PC-9 (cell line): Measurements from ENCODE around the gene LSM3. TPM values are rescaled to one million over a fixed set of nuclear protein-coding genes. Genes with fewer than 3 reads are reported as not detected.

Experiments
- BruUV-seq: library from RNA; stranded (reverse); fragments of 400-500 nt; replicated peaks from 2 replicates; lab custom pipeline; 2021; lab: Mats Ljungman, UMichigan
- CTCF ChIA-PET: fragments of 300-600 bp; sonication (Branson Sonifier 250); formaldehyde crosslinking; loops from one replicate; lab custom pipeline; 2022; ENCODE audit warnings: antibody characterized with exemption; lab: Charles Lee
- POLR2A ChIA-PET: fragments of 300-600 bp; sonication (Branson Sonifier 250); formaldehyde crosslinking; loops from one replicate; lab custom pipeline; 2022; ENCODE audit warnings: antibody characterized with exemption; ENCODE audit not compliant: unreplicated experiment; lab: Charles Lee
- DNase-seq, 2 experiments: peaks; one replicate each; pipeline versions ENCODE4 v3.0.0 to v3.0.0-alpha.2; 2015 to 2022; ENCODE audit warnings: mixed read lengths in 1 of 2
- H2AFZ ChIP-seq: fragments of 200-600 bp; sonication (generic); 2 replicates; pipeline ENCODE4 v1.8.1; 2017; ENCODE audit warnings: antibody characterized with exemption
- H3F3A ChIP-seq: fragments of 200-600 bp; sonication (generic); 2 replicates; pipeline ENCODE4 v1.8.1; 2017; ENCODE audit warnings: antibody characterized with exemption, mild to moderate bottlenecking, low read depth; ENCODE audit not compliant: insufficient read depth
- H3K27ac ChIP-seq: fragments of 200-600 bp; sonication (generic); 2 replicates; pipeline ENCODE4 v1.6.1; 2016; ENCODE audit warnings: mixed run types
- H3K27me3 ChIP-seq: fragments of 200-600 bp; sonication (generic); 2 replicates; pipeline ENCODE4 v1.6.1; 2016; ENCODE audit warnings: low read depth, mixed run types; ENCODE audit not compliant: insufficient read depth
- H3K36me3 ChIP-seq: fragments of 200-600 bp; sonication (generic); 2 replicates; pipeline ENCODE4 v1.6.1; 2016; ENCODE audit warnings: low read depth, mixed run types
- H3K4me1 ChIP-seq: fragments of 200-600 bp; sonication (generic); replicated peaks from 2 replicates; pipeline ENCODE4 v1.6.1; 2016; ENCODE audit warnings: mixed run types; ENCODE audit not compliant: insufficient read depth
- H3K4me2 ChIP-seq: fragments of 200-600 bp; sonication (generic); 2 replicates; pipeline ENCODE4 v1.6.1; 2017; ENCODE audit warnings: mixed run types
- H3K4me3 ChIP-seq: fragments of 200-600 bp; sonication (generic); 2 replicates; pipeline ENCODE4 v1.6.1; 2016; ENCODE audit warnings: mixed run types
- H3K79me2 ChIP-seq: fragments of 200-600 bp; sonication (generic); 2 replicates; pipeline ENCODE4 v1.6.1; 2017; ENCODE audit warnings: low read depth, mixed run types
- H3K9me2 ChIP-seq: fragments of 200-600 bp; sonication (generic); 2 replicates; pipeline ENCODE4 v1.8.1; 2017; ENCODE audit warnings: mild to moderate bottlenecking; ENCODE audit not compliant: insufficient read depth
- H3K9me3 ChIP-seq: fragments of 200-600 bp; sonication (generic); 2 replicates; pipeline ENCODE4 v1.8.1; 2016; ENCODE audit warnings: low read depth; ENCODE audit not compliant: insufficient read depth
- H4K20me1 ChIP-seq: fragments of 200-600 bp; sonication (generic); 2 replicates; pipeline ENCODE4 v1.8.1; 2017; ENCODE audit not compliant: insufficient read depth
- EZH2 ChIP-seq: fragments of 200-600 bp; sonication (generic); IDR thresholded peaks from 2 replicates; pipeline ENCODE4 v1.8.0; 2017; ENCODE audit warnings: antibody characterized with exemption, low read depth
- intact Hi-C: fragments of 100-400 bp; cut with micrococcal nuclease; formaldehyde crosslinking; loops from one replicate; pipeline ENCODE4 v1.10.0; 2022; ENCODE audit not compliant: unreplicated experiment
- total RNA-seq: library from RNA; stranded (reverse); gene quantifications from 2 replicates; pipeline ENCODE4 v1.2.3, GENCODE V29; 2021
- TF ChIP-seq, protein P1 (sequence below): fragments of 200-600 bp; sonication (generic); conservative IDR thresholded peaks from 2 replicates; pipeline ENCODE4 v1.6.1; 2017; ENCODE audit warnings: mixed run types, antibody characterized with exemption, mild to moderate bottlenecking, moderate library complexity

LSM3 gene
- total RNA-seq, 1 experiment from 2014 or later, result 18.3 TPM

DNA sequence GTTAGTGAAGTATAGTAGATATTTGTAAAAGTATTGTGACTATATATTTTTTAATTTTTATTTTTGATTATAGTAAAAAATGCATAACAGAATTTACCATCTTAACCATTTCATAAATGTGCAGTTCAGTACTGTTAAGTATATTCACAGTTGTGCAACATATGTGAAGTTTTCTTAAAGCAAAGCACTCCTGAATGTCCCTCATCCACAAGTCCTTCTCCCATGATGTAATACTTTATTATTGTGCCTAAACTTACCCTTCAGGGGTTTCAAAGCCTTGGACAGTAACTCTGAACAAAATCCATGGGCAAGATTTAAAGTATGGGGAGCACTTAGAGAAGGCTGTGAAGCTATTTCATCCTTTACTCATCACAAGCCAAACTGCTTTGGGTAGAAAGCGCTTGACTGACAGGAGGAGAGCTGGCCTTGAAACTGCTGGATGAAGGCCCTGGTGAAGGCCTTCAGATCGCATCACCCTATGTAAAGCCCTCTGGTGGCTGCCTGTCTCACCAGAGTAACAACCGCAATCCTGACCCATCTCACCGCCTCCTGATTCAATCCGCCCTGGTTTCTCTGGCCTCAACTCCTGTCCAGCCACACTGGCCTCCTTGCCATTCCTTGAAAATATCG, 28.0 kb downstream of the LSM3 start:
- no peak for DNase-seq
- H3F3A ChIP-seq, result peaks cover 41% of the 10 kb centered on the region
- no peaks in the 10 kb centered on the region for H3K27me3 ChIP-seq
- H2AFZ ChIP-seq, result no peak overlapping the region
- POLR2A ChIA-PET, result no interaction called here
- intact Hi-C loops, result loop anchor here (10.0 kb wide), 1 partner anchor 198 kb away; the partner anchor contains the start of gene SLC6A6
- H3K4me3 ChIP-seq, result no peak overlapping the region
- H3K4me1 ChIP-seq, result peaks cover 62% of the 10 kb centered on the region
- CTCF ChIA-PET, result no interaction called here
- TF ChIP-seq, protein P1, sequence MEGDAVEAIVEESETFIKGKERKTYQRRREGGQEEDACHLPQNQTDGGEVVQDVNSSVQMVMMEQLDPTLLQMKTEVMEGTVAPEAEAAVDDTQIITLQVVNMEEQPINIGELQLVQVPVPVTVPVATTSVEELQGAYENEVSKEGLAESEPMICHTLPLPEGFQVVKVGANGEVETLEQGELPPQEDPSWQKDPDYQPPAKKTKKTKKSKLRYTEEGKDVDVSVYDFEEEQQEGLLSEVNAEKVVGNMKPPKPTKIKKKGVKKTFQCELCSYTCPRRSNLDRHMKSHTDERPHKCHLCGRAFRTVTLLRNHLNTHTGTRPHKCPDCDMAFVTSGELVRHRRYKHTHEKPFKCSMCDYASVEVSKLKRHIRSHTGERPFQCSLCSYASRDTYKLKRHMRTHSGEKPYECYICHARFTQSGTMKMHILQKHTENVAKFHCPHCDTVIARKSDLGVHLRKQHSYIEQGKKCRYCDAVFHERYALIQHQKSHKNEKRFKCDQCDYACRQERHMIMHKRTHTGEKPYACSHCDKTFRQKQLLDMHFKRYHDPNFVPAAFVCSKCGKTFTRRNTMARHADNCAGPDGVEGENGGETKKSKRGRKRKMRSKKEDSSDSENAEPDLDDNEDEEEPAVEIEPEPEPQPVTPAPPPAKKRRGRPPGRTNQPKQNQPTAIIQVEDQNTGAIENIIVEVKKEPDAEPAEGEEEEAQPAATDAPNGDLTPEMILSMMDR, result no peak
- no peak for TF ChIP-seq EZH2
- no peaks in the 10 kb centered on the region for H3K9me2 ChIP-seq
- no peaks in the 10 kb centered on the region for H4K20me1 ChIP-seq
- H3K36me3 ChIP-seq, result no peaks in the 10 kb centered on the region
- no peaks in the 10 kb centered on the region for H3K9me3 ChIP-seq
- no peaks in the 10 kb centered on the region for H3K79me2 ChIP-seq
- no peak overlapping the region for H3K27ac ChIP-seq
- BruUV-seq, result no TSS peak
- no peak overlapping the region for H3K4me2 ChIP-seq

DNA sequence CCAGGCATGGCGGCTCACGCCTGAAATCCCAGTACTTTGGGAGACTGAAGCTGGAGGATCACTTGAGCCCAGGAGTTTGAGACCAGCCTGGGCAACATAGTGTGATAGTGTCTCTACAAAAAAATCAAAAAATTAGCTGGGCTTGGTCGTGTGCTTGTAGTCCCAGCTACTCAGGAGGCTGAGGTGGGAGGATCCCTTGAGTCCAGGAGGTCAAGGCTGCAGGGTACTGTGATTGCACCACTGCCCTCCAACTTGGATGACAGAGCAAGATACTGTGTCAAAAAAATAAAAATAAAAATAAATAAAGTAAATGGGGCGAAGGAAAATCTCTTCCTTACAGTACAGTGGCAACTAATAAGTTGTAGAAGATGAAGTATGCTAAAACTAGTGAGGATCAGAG, 29.6 kb downstream of the LSM3 start:
- intact Hi-C loops, result loop anchor here (10.0 kb wide), 1 partner anchor 197 kb away; the partner anchor contains the start of gene SLC6A6
- TF ChIP-seq EZH2, result no peak
- TF ChIP-seq, protein P1, result no peak
- BruUV-seq, result no TSS peak
- peaks cover 32% of the 10 kb centered on the region for H3F3A ChIP-seq
- H3K4me2 ChIP-seq, result no peak overlapping the region
- H3K9me3 ChIP-seq, result no peaks in the 10 kb centered on the region
- H3K4me3 ChIP-seq, result no peak overlapping the region
- CTCF ChIA-PET, result no interaction called here
- no peak overlapping the region for H3K27ac ChIP-seq
- H2AFZ ChIP-seq, result no peak overlapping the region
- no peaks in the 10 kb centered on the region for H4K20me1 ChIP-seq
- peaks cover 55% of the 10 kb centered on the region for H3K4me1 ChIP-seq
- no peaks in the 10 kb centered on the region for H3K27me3 ChIP-seq
- DNase-seq, result no peak
- H3K9me2 ChIP-seq, result no peaks in the 10 kb centered on the region
- H3K36me3 ChIP-seq, result no peaks in the 10 kb centered on the region
- POLR2A ChIA-PET, result no interaction called here
- H3K79me2 ChIP-seq, result no peaks in the 10 kb centered on the region

DNA sequence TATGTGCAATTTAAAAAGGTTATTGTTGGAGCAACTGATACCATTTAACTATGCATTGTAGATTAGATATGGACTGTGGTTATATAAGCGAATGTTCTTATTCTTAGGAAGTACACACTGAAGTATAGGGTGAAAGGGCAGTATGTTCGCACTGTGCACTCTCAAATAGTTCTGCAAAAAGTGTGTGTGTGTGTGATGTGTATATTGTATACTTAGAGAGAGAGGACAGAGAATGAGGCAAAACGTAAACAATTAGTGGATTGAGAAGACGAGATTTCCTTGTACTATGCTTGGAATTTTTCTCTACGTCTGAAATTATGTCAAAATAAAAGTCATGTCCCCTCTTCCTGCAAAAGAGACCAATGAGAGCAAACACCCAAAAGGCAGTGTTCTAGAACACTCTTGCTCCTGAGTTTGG, 30.4 kb downstream of the LSM3 start:
- no peaks in the 10 kb centered on the region for H3K9me3 ChIP-seq
- no peaks in the 10 kb centered on the region for H4K20me1 ChIP-seq
- H2AFZ ChIP-seq, result no peak overlapping the region
- TF ChIP-seq EZH2, result no peak
- TF ChIP-seq, protein P1, result no peak
- H3K4me1 ChIP-seq, result peaks cover 49% of the 10 kb centered on the region
- no peaks in the 10 kb centered on the region for H3K79me2 ChIP-seq
- no peak overlapping the region for H3K4me3 ChIP-seq
- no peaks in the 10 kb centered on the region for H3K27me3 ChIP-seq
- no peak for DNase-seq
- ChIA-PET CTCF (no interaction called here), POLR2A (no interaction called here)
- H3F3A ChIP-seq, result peaks cover 28% of the 10 kb centered on the region
- H3K27ac ChIP-seq, result no peak overlapping the region
- H3K9me2 ChIP-seq, result no peaks in the 10 kb centered on the region
- H3K36me3 ChIP-seq, result no peaks in the 10 kb centered on the region
- no TSS peak for BruUV-seq
- intact Hi-C loops, result loop anchor here (10.0 kb wide), 1 partner anchor 196 kb away; the partner anchor contains the start of gene SLC6A6
- H3K4me2 ChIP-seq, result peak overlapping the region; percentile 5; the same call in 1 of the 2 replicates
